Activated B cell treated with CpG ODN at 0.5 μM for 24 hours (primary cell): ENCODE results near the gene UGT2B28. TPM values are rescaled to one million over a fixed set of nuclear protein-coding genes. Genes with fewer than 3 reads are reported as not detected.
"Not testable (repeated sequence)": the region's sequence is repeated elsewhere in the genome, so short reads cannot be mapped to it uniquely, and the experiment has no call there.

Source experiments
- ATAC-seq: fragments of 200-7000 bp; cut with Tn5 transposase; one replicate; pipeline ENCODE4 v1.10.0; 2021; ENCODE audit warnings: low read depth, mild to moderate bottlenecking, moderate library complexity
- CTCF ChIA-PET: fragments of 350-600 bp; sonication (Branson Sonifier 250); formaldehyde crosslinking; loops from one replicate; lab custom pipeline; 2021; ENCODE audit warnings: antibody characterized with exemption; lab: Charles Lee
- POLR2A ChIA-PET: fragments of 350-600 bp; sonication (Branson Sonifier 250); formaldehyde crosslinking; loops from one replicate; lab custom pipeline; 2021; ENCODE audit warnings: antibody characterized with exemption; lab: Charles Lee
- DNase-seq: peaks from one replicate; pipeline ENCODE4 v3.0.0; 2022
- H3K27ac Mint-ChIP-seq: one replicate; pipeline ENCODE4 v1.8.0; 2020; ENCODE audit warnings: mixed read lengths
- H3K27me3 Mint-ChIP-seq: one replicate; pipeline ENCODE4 v1.8.0; 2021; ENCODE audit warnings: mixed read lengths
- H3K36me3 Mint-ChIP-seq: one replicate; pipeline ENCODE4 v1.8.0; 2021; ENCODE audit warnings: low read depth, mixed read lengths
- H3K4me1 Mint-ChIP-seq: one replicate; pipeline ENCODE4 v1.8.0; 2021; ENCODE audit warnings: mixed read lengths
- H3K4me3 Mint-ChIP-seq: one replicate; pipeline ENCODE4 v1.8.0; 2020; ENCODE audit warnings: mild to moderate bottlenecking, mixed read lengths
- H3K9me3 Mint-ChIP-seq: one replicate; pipeline ENCODE4 v1.8.0; 2020; ENCODE audit warnings: mixed read lengths
- CTCF ChIP-seq: fragments of 200-600 bp; IDR thresholded peaks from one replicate; pipeline ENCODE4 v1.8.0; 2022; ENCODE audit warnings: antibody characterized with exemption, mild to moderate bottlenecking
- intact Hi-C: fragments of 100-400 bp; cut with micrococcal nuclease; formaldehyde crosslinking; loops from one replicate; pipeline ENCODE4 v1.15.1; 2024
- total RNA-seq: library from RNA; stranded (reverse); gene quantifications from 2 replicates; pipeline ENCODE4 v1.2.3, GENCODE V29; 2022

UGT2B28 gene
- not detected in 2 replicates for total RNA-seq

GRCh38 chr4:69280081-69280480 is at the start of gene UGT2B28:
TSS of gene UGT2B28 (plus strand) at chr4:69280475. CDS start at chr4:69280501, 26 bp downstream.
- DNase-seq, H3K27me3 Mint-ChIP-seq, H3K36me3 Mint-ChIP-seq, H3K27ac Mint-ChIP-seq, intact Hi-C loops, ATAC-seq, H3K9me3 Mint-ChIP-seq, H3K4me1 Mint-ChIP-seq, H3K4me3 Mint-ChIP-seq, CTCF ChIA-PET, POLR2A ChIA-PET: not testable (repeated sequence)

- no peaks in the 10 kb centered on the region for H3K27me3 Mint-ChIP-seq
- ChIA-PET CTCF (no interaction called here), POLR2A (no interaction called here)
- DNase-seq, result no peak
- H3K4me3 Mint-ChIP-seq, result no peak overlapping the region
- intact Hi-C loops, result no loop called here
- TF ChIP-seq CTCF, result no peak
- no peaks in the 10 kb centered on the region for H3K4me1 Mint-ChIP-seq
- no peak for ATAC-seq
- H3K9me3 Mint-ChIP-seq, result peaks cover 3% of the 10 kb centered on the region
- H3K27ac Mint-ChIP-seq, result no peak overlapping the region
- H3K36me3 Mint-ChIP-seq, result no peaks in the 10 kb centered on the region
Measured at GRCh38 chr4:69239092-69239491, 41.2 kb upstream of the UGT2B28 start.

- DNase-seq, result no peak
- H3K36me3 Mint-ChIP-seq, result no peaks in the 10 kb centered on the region
- intact Hi-C loops, result no loop called here
- H3K4me1 Mint-ChIP-seq, result no peaks in the 10 kb centered on the region
- ChIA-PET POLR2A (no interaction called here), CTCF (no interaction called here)
- no peak overlapping the region for H3K4me3 Mint-ChIP-seq
- no peaks in the 10 kb centered on the region for H3K27me3 Mint-ChIP-seq
- H3K9me3 Mint-ChIP-seq, result peaks cover 3% of the 10 kb centered on the region
- ATAC-seq, result no peak
- no peak overlapping the region for H3K27ac Mint-ChIP-seq
- no peak for TF ChIP-seq CTCF
Measured at GRCh38 chr4:69239557-69240168, 40.6 kb upstream of the UGT2B28 start.

- H3K36me3 Mint-ChIP-seq, ATAC-seq, CTCF ChIA-PET, H3K27ac Mint-ChIP-seq, DNase-seq, POLR2A ChIA-PET, H3K27me3 Mint-ChIP-seq, intact Hi-C loops, H3K4me1 Mint-ChIP-seq, H3K9me3 Mint-ChIP-seq, H3K4me3 Mint-ChIP-seq: not testable (repeated sequence)
Measured at GRCh38 chr4:69240787-69241186, 39.5 kb upstream of the UGT2B28 start.

- H3K36me3 Mint-ChIP-seq, POLR2A ChIA-PET, ATAC-seq, H3K27ac Mint-ChIP-seq, H3K4me3 Mint-ChIP-seq, intact Hi-C loops, H3K27me3 Mint-ChIP-seq, H3K9me3 Mint-ChIP-seq, DNase-seq, H3K4me1 Mint-ChIP-seq: not testable (repeated sequence)
- CTCF ChIA-PET, result interaction anchor here (0.6 kb wide), 1 partner anchor 68 kb away, joined by 3 read pairs; no protein-coding TSS in a partner anchor
Measured at GRCh38 chr4:69241746-69242145, 38.5 kb upstream of the UGT2B28 start.

- H3K27me3 Mint-ChIP-seq, H3K4me3 Mint-ChIP-seq, POLR2A ChIA-PET, H3K4me1 Mint-ChIP-seq, intact Hi-C loops, H3K9me3 Mint-ChIP-seq, DNase-seq, H3K27ac Mint-ChIP-seq, H3K36me3 Mint-ChIP-seq, ATAC-seq, CTCF ChIA-PET: not testable (repeated sequence)
Measured at GRCh38 chr4:69242562-69243240, 37.6 kb upstream of the UGT2B28 start.

GRCh38 chr4:69250884-69251283 is 29.4 kb upstream of the UGT2B28 start:
- DNase-seq, ATAC-seq, H3K9me3 Mint-ChIP-seq, CTCF ChIA-PET, H3K4me3 Mint-ChIP-seq, H3K36me3 Mint-ChIP-seq, H3K27ac Mint-ChIP-seq, intact Hi-C loops, H3K4me1 Mint-ChIP-seq, H3K27me3 Mint-ChIP-seq, POLR2A ChIA-PET: not testable (repeated sequence)

GRCh38 chr4:69253147-69253772 is 27.0 kb upstream of the UGT2B28 start:
- H3K4me3 Mint-ChIP-seq, H3K27ac Mint-ChIP-seq, H3K36me3 Mint-ChIP-seq, H3K4me1 Mint-ChIP-seq, POLR2A ChIA-PET, CTCF ChIA-PET, H3K27me3 Mint-ChIP-seq, DNase-seq, intact Hi-C loops, ATAC-seq, H3K9me3 Mint-ChIP-seq: not testable (repeated sequence)

GRCh38 chr4:69268612-69269011 is 11.7 kb upstream of the UGT2B28 start:
- H3K27me3 Mint-ChIP-seq, H3K4me3 Mint-ChIP-seq, H3K9me3 Mint-ChIP-seq, H3K36me3 Mint-ChIP-seq, ATAC-seq, H3K4me1 Mint-ChIP-seq, DNase-seq, CTCF ChIA-PET, intact Hi-C loops, H3K27ac Mint-ChIP-seq, POLR2A ChIA-PET: not testable (repeated sequence)

GRCh38 chr4:69296356-69296755 is 16.1 kb downstream of the UGT2B28 start:
- H3K9me3 Mint-ChIP-seq, POLR2A ChIA-PET, ATAC-seq, H3K4me1 Mint-ChIP-seq, CTCF ChIA-PET, H3K4me3 Mint-ChIP-seq, H3K27me3 Mint-ChIP-seq, H3K27ac Mint-ChIP-seq, intact Hi-C loops, DNase-seq, H3K36me3 Mint-ChIP-seq: not testable (repeated sequence)
